ENCODE measurements around the gene BAIAP2L2. TPM values are rescaled to one million over a fixed set of nuclear protein-coding genes. Genes with fewer than 3 reads are reported as not detected.
"Not testable (repeated sequence)": the region's sequence is repeated elsewhere in the genome, so short reads cannot be mapped to it uniquely, and the experiment has no call there.

The BAIAP2L2 gene
- total and polyA plus RNA-seq, 8 donors, result 0.56 to 13.8 (median 1.1) TPM

DNA sequence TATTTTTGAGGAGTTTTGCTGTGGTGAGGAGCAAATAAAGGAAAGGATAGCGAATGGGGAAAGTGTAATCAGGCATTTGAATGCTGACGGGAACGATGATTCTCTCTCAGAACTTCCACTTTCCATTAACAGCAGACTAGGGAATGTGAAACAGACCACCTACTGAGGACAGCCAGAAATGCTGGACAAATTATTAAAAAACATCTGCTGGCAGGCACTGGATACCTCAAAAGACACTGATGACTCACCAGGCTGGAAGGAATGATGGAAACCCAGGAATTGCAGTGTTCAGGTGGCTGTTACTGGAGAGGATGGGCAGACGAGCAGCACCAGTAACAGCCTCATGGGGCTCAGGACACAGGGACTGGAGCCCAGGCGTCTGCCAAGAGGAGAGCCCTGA lies 37.8 kb upstream of the BAIAP2L2 start:
- no peaks in the 10 kb centered on the region for H3K27me3 ChIP-seq
- DNase-seq (no peak), FAIRE-seq (no peak), ATAC-seq (no peak)
- intact Hi-C loops (cut with DNase I), result no loop called here
- H3K27ac ChIP-seq, result peak overlapping the region in 1 of 4 donors; percentile 3
- no peaks in the 10 kb centered on the region for H3K36me3 ChIP-seq
- H3K9me3 ChIP-seq, result no peaks in the 10 kb centered on the region
- no peaks in the 10 kb centered on the region for H3K4me1 ChIP-seq
- H3K4me3 ChIP-seq, result no peak overlapping the region
- TF ChIP-seq, protein P1, sequence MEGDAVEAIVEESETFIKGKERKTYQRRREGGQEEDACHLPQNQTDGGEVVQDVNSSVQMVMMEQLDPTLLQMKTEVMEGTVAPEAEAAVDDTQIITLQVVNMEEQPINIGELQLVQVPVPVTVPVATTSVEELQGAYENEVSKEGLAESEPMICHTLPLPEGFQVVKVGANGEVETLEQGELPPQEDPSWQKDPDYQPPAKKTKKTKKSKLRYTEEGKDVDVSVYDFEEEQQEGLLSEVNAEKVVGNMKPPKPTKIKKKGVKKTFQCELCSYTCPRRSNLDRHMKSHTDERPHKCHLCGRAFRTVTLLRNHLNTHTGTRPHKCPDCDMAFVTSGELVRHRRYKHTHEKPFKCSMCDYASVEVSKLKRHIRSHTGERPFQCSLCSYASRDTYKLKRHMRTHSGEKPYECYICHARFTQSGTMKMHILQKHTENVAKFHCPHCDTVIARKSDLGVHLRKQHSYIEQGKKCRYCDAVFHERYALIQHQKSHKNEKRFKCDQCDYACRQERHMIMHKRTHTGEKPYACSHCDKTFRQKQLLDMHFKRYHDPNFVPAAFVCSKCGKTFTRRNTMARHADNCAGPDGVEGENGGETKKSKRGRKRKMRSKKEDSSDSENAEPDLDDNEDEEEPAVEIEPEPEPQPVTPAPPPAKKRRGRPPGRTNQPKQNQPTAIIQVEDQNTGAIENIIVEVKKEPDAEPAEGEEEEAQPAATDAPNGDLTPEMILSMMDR (IDR thresholded peaks at IDR 0.05), result no peak
- WGBS, 2 donors, result 88 to 95% methylated on average over 5 of the region's 5 CpGs

GRCh38 chr22:38146166-38146565 lies 35.7 kb upstream of the BAIAP2L2 start:
- H3K4me1 ChIP-seq; H3K27me3 ChIP-seq; H3K36me3 ChIP-seq; DNase-seq; H3K9me3 ChIP-seq; ATAC-seq; intact Hi-C loops (cut with DNase I); FAIRE-seq; H3K4me3 ChIP-seq; H3K27ac ChIP-seq: not testable (repeated sequence)
- 85 to 93% methylated on average over 3 of the region's 3 CpGs for WGBS, 2 donors

GRCh38 chr22:38144025-38144405 lies 33.5 kb upstream of the BAIAP2L2 start:
- no peaks in the 10 kb centered on the region for H3K27me3 ChIP-seq
- no peaks in the 10 kb centered on the region for H3K9me3 ChIP-seq
- 96 to 100% methylated on average over 5 of the region's 5 CpGs for WGBS, 2 donors
- DNase-seq (no peak), ATAC-seq (no peak), FAIRE-seq (no peak)
- H3K27ac ChIP-seq, result no peak overlapping the region
- no peak overlapping the region for H3K4me3 ChIP-seq
- TF ChIP-seq, protein P1 (IDR thresholded peaks at IDR 0.05), result no peak
- no peaks in the 10 kb centered on the region for H3K36me3 ChIP-seq
- intact Hi-C loops (cut with DNase I), result no loop called here
- no peaks in the 10 kb centered on the region for H3K4me1 ChIP-seq

DNA sequence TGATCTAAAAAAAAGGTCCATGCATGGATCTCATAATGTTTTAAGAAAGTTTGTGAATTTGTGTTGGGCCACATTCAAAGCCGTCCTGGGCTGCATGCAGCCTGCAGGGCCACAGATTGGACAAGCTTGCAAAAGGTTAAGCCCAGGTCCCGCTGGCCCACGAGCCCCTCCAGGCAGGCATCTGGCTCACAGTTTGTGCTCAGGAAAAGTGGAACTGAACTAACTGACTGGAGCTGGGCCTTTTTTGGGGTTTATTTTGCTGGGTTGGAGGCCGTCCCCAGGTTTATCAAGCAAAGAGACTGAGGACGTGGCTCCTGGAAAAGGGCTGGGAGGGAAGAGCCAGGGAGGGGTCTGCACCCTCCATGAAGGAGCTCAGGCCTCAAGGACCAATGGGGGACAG lies 32.1 kb upstream of the BAIAP2L2 start:
- Histone ChIP-seq H3K27ac (no peak overlapping the region), H3K4me3 (no peak overlapping the region), H3K27me3 (no peaks in the 10 kb centered on the region), H3K9me3 (no peaks in the 10 kb centered on the region), H3K4me1 (no peaks in the 10 kb centered on the region), H3K36me3 (no peaks in the 10 kb centered on the region)
- DNase-seq (no peak), FAIRE-seq (no peak), ATAC-seq (no peak)
- WGBS, 2 donors, result 95 to 97% methylated on average over 5 of the region's 5 CpGs
- intact Hi-C loops (cut with DNase I), result no loop called here
- TF ChIP-seq, protein P1 (IDR thresholded peaks at IDR 0.05), result no peak

GRCh38 chr22:38141217-38141973 lies 30.9 kb upstream of the BAIAP2L2 start:
- ATAC-seq (no peak), DNase-seq (no peak), FAIRE-seq (no peak)
- 80 to 83% methylated on average over 16 of the region's 16 CpGs for WGBS, 2 donors
- no peaks in the 10 kb centered on the region for H3K27me3 ChIP-seq
- H3K27ac ChIP-seq, result no peak overlapping the region
- TF ChIP-seq, protein P1 (IDR thresholded peaks at IDR 0.05), result no peak
- no peaks in the 10 kb centered on the region for H3K4me1 ChIP-seq
- H3K9me3 ChIP-seq, result no peaks in the 10 kb centered on the region
- H3K4me3 ChIP-seq, result no peak overlapping the region
- no peaks in the 10 kb centered on the region for H3K36me3 ChIP-seq
- intact Hi-C loops (cut with DNase I), result no loop called here

Measured in pancreas (tissue), 10 donors.